GM19397 (cell line): Measurements from ENCODE around the gene MIDN.

Source experiments
- ATAC-seq: cut with Tn5 transposase; IDR thresholded peaks from one replicate; pipeline ENCODE4 v1.9.1; 2021; ENCODE audit warnings: mild to moderate bottlenecking, moderate library complexity; ENCODE audit not compliant: unreplicated experiment

Gene MIDN

DNA sequence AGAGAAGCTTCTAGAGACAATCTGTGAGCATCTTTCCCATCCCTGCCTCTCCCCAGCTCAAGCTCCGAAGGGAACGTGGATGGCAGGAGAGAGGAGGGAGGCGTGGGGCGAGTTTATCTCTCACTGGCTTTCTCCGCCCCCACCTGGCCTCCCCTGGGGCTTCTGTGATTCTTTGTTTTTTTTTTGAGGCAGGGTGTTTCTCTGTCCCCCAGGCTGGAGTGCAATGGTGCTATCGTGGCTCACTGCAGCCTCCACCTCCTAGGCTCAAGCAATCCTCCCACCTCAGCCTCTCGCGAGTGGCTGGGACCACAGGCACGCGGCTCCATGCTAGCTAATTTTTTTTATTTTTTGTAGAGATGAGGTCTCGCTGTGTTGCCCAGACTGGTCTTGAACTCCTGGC is 60.3 kb downstream of the MIDN start:
- ATAC-seq, result no peak
